ENCODE measurements around the gene BUD23.
"Not testable (repeated sequence)": the region's sequence is repeated elsewhere in the genome, so short reads cannot be mapped to it uniquely, and the experiment has no call there.

DNA sequence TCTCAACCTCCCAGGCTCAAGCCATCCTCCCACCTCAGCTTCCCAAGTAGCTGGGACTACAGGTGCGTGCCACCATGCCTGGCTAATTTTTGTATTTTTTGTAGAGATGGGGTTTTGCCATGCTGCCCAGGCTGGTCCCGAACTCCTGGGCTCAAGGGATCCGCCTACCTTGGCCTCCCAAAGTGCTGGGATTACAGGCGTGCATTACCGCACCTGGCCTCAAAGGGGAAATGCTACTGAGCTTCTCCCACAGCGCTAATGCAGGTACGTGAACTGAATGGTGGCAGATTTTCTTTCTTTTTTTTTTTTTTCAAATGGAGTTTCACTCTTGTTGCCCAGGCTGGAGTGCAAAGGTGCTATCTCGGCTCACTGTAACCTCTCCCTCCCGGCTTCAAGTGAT lies 7.3 kb upstream of the BUD23 start:
- TF ChIP-seq, protein P1, sequence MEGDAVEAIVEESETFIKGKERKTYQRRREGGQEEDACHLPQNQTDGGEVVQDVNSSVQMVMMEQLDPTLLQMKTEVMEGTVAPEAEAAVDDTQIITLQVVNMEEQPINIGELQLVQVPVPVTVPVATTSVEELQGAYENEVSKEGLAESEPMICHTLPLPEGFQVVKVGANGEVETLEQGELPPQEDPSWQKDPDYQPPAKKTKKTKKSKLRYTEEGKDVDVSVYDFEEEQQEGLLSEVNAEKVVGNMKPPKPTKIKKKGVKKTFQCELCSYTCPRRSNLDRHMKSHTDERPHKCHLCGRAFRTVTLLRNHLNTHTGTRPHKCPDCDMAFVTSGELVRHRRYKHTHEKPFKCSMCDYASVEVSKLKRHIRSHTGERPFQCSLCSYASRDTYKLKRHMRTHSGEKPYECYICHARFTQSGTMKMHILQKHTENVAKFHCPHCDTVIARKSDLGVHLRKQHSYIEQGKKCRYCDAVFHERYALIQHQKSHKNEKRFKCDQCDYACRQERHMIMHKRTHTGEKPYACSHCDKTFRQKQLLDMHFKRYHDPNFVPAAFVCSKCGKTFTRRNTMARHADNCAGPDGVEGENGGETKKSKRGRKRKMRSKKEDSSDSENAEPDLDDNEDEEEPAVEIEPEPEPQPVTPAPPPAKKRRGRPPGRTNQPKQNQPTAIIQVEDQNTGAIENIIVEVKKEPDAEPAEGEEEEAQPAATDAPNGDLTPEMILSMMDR (IDR thresholded peaks at IDR 0.05; ENCODE audit: low read depth, low read length) = not testable (repeated sequence)
- not testable (repeated sequence) for TF ChIP-seq MYC (IDR thresholded peaks at IDR 0.05; ENCODE audit: low read depth, low read length)

Data from NB4 (cell line).